AG10803 (cell line): Measurements from ENCODE around the gene SURF6.

Source experiments
- DNase-seq: peaks from one replicate; pipeline ENCODE4 v3.0.0; 2010; ENCODE audit warnings: low read depth
- H3K4me3 ChIP-seq: 2 replicates; pipeline ENCODE4 v1.5.1; 2011; ENCODE audit warnings: mild to moderate bottlenecking, low read length, control low read depth
- TF ChIP-seq, protein P1 (sequence below): conservative IDR thresholded peaks from 2 replicates; pipeline ENCODE4 v1.5.1; 2011; ENCODE audit warnings: mild to moderate bottlenecking, low read length, control low read depth, inconsistent platforms

Gene SURF6

DNA sequence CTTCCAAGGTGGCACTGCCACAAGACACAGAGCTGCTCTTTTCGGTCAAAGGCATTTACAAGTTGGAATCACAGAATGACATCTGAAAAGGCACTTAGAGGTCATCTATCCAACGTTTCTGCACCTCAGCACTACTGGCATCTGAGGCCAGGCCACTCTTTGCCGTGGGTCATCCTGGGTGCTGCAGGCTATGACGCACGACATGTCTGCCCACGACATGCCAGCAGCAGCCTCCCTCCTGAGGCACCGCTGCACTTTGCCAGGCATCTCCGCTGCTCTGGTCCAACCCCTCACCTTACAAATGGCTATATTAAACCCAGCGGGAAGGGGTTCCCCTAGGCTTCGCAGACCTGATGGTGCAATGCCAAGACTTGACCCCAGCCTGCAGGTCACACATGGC lies 31.8 kb upstream of the SURF6 start:
- TF ChIP-seq, protein P1, sequence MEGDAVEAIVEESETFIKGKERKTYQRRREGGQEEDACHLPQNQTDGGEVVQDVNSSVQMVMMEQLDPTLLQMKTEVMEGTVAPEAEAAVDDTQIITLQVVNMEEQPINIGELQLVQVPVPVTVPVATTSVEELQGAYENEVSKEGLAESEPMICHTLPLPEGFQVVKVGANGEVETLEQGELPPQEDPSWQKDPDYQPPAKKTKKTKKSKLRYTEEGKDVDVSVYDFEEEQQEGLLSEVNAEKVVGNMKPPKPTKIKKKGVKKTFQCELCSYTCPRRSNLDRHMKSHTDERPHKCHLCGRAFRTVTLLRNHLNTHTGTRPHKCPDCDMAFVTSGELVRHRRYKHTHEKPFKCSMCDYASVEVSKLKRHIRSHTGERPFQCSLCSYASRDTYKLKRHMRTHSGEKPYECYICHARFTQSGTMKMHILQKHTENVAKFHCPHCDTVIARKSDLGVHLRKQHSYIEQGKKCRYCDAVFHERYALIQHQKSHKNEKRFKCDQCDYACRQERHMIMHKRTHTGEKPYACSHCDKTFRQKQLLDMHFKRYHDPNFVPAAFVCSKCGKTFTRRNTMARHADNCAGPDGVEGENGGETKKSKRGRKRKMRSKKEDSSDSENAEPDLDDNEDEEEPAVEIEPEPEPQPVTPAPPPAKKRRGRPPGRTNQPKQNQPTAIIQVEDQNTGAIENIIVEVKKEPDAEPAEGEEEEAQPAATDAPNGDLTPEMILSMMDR: no peak
- no peak for DNase-seq
- H3K4me3 ChIP-seq: no peak overlapping the region

DNA sequence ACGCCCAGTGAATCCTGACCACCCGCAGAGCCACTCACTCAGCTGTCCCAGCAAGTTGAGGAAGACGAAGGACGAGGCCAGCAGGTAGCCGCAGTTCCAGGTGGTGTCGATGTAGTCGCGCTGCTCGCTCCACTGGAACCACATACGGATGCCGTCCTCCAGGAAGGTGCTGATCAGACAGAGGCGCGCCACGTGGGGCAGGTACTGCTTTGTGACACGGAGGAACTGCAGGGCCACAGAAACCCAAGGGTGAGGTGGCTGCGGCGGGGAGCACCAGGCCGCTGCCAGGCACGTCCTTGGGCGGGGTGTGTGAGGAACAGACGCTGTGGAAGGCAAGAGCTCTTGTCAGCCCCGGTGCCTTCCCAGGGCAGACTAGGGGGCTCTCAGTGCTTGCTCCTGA lies 31.2 kb upstream of the SURF6 start:
- DNase-seq: no peak
- H3K4me3 ChIP-seq: no peak overlapping the region
- TF ChIP-seq, protein P1: no peak

DNA sequence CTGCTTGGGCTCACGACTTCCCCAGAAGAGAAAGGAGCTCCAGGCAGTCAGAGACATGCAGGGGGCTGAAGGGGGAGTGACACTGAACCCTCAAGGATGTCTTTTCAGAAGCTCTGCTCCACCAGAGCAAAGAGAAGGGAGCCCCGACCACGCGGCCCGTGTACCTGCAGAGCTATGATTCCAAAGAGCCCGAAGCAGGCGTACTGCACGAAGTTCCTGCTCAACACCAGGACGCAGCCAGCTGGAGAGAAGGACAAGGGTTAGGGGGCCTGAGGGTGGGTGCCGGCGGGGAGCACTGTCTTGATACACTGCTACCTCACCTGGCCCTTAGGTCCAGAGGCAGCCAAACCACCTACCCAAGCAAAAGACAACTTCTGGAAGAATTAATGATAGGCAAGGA lies 30.4 kb upstream of the SURF6 start:
- DNase-seq: no peak
- TF ChIP-seq, protein P1: no peak

DNA sequence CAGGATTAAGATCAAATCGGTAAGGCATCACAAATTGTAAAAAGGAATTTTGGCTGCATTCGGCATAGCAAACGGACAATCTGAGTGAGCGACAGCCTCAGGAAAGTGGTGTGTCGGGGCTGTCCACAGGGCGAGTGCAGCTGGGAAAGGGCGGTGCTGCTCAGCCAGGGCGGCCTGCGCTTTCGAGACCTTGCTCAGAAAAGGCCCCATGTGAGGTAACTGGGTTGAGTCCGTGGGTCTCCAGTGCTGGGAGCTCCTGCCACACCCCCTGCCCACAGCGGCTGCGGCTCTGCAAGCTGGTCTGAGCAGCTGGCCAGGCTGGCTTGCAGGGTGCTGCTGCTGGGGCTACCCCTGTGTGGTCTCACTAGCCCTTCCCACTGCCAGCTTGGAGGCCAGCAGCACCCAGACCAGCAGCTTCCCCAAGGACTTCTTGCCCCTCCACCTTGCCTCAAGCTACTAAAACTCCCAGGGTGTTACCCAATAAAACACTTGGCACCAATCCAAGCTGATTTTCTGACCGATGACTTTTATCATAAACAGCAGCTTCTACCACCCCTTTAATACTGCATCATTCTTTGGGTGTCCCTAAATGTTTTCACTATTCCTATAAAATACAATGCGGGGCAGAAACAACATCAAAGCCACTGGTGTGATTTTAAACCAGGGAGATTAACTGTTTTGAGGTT lies 26.5 kb upstream of the SURF6 start:
- DNase-seq: no peak
- TF ChIP-seq, protein P1: no peak
- H3K4me3 ChIP-seq: no peak overlapping the region

More for the DNA sequence above, 30.4 kb upstream of the SURF6 start:
- no peak overlapping the region for H3K4me3 ChIP-seq

DNA sequence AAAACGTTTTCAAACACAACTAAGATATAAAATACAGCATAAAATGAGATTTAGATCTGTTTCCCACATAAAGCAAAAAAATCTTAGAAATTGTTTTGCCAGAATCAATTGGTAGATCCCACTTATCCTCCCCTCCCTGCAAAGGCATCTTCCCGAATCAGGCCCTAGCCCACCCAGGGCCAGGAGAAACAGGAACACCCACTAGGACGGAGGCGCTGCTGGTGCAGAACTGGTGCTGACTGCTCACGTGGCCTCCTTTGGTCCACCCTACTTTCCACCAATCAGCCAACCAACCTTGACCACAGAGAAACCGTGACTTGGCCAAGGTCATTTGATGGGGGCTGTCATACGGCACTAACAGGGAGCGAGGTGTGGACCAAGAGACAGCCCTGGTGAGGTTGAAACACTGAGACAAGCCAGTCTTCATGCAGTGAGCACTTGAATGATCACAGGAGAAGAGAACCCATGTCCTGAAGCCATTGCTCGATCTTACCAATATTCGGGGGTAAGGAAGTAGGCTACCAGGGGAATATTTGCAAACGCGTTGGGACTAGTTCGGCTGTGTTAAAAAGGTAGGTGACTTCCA lies 25.6 kb upstream of the SURF6 start:
- TF ChIP-seq, protein P1: no peak
- no peak overlapping the region for H3K4me3 ChIP-seq
- no peak for DNase-seq

DNA sequence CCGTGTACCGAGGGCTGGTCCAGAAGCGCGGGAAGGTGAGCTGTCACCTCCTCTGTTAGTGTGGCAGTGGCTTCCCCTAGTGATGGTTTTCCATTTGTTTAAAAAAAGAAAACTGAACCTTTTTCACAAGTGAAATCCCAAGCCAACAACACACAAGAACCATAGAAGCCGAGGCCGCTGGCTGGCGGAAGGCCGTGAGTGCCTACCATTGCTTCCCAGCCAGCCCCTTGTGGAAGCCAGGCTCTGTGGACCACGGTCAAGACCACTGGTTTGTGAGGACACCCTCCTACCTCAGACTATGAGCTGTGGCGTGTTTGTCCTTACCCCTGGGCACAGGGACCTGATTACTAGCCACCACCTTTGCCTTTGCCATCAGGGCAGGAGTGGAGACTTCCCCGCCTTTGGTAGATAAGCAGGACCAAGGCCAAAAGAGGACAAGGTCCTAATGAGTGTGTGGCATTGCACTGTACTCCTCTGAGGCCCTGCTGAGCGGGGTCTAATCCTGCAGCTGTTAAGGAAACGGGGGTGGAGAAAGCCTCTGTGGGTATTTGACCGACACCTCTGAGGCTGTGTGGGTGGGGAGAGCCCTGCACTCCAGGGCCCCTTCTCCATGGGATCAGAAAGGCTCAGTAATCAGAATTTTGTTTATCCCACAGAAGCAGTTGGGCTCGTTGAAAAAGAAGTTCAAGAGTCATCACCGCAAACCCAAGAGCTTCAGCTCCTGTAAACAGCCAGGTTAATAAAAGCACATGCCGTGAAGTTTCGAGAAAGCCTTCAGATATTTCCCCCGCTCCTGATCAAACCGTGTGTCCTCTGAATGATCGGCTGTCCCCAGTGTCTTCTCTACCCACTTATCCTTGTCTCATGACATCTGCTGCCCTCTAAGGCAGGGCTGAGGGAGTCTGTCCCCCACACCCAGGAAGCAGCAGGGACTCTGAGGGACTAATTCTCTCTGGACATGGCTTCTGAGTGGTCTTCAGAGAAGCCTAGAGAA lies 24.7 kb upstream of the SURF6 start:
- TF ChIP-seq, protein P1: no peak
- no peak overlapping the region for H3K4me3 ChIP-seq
- no peak for DNase-seq
